NK-92 (cell line): ENCODE measurements around the gene PLCB2.

Experiments
- DNase-seq: peaks from one replicate; lab custom pipeline; 2025; ENCODE audit not compliant: unreplicated experiment; lab: John Stamatoyannopoulos, UW

The PLCB2 gene

DNA sequence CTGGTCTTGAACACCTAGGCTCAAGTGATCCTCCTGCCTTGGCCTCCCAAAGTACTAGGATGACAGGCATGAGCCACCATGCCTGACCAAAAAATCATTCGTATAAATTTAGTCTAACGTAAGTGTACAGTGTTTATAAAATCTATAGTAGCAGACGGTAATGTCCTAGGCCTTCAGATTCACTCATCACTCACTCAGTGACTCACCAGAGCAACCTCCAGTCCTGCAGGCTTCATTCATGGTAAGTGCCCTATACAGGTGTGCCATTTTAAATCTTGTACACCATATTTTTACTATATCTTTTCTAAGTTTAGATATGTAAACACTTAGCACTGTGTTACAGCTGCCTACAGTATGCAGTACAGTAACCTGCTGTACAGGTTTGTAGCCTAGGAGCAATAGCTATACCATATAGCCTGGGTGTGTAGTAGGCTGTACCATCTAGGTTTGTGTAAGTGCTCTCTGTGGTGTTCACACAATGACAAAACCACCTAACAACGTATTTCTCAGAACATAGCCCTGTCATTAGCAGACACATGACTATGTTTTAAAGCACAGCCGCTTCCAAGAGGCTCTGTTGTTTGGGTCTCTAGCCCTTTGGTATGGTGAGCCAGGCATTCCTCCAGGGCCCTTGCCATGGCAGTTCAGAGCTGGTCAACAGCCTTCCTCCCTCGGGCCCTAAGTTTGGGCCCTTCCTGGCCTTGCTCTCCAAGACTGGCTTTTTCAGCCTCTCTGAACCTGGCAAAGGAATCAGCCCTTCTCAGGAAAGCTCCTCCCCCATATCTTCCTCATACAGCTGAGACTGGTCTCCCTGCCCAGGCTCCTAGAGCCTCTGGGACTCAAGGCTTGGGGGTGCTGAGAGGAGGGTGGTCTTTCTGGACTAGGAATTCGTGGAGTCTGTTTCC, 34.9 kb upstream of the PLCB2 start:
- no peak for DNase-seq

DNA sequence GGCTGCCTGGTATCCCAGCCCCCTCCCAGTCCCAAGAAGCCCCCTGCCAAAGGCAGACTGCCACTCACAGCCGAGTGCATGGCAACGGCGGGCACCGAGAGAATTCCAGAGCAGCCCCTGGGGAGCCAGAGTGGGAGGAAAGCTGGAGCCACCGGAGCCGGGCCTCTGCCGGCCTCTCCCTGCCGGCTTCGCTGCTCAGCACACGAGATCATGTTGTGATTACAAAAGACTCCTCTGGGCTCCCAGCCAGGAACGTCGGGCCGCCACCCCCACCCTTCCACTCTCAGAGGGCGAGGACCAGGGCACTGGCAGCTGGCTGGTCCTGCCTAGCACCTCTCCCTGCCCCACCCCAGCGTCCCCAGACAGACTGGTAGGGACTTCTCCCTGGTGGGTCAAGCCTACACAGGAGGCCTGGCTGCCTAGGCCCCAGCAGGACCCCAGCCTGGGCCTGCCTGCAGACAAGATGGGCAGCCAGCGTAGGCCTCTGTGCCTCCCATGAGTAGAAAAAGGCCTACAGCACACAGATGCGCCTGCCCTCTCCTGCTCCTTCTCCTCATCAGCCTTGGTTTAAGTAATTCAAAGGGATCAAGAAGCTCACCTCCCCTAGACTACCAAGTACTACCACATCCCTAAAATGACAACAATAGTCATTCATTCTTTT, 33.1 kb upstream of the PLCB2 start, which contains the start of gene CCDC9B:
CCDC9B (minus strand) TSS at position 200 of the 661 bp plus-strand sequence; CDS start at position 80, 120 bp downstream.
- DNase-seq, result no peak

DNA sequence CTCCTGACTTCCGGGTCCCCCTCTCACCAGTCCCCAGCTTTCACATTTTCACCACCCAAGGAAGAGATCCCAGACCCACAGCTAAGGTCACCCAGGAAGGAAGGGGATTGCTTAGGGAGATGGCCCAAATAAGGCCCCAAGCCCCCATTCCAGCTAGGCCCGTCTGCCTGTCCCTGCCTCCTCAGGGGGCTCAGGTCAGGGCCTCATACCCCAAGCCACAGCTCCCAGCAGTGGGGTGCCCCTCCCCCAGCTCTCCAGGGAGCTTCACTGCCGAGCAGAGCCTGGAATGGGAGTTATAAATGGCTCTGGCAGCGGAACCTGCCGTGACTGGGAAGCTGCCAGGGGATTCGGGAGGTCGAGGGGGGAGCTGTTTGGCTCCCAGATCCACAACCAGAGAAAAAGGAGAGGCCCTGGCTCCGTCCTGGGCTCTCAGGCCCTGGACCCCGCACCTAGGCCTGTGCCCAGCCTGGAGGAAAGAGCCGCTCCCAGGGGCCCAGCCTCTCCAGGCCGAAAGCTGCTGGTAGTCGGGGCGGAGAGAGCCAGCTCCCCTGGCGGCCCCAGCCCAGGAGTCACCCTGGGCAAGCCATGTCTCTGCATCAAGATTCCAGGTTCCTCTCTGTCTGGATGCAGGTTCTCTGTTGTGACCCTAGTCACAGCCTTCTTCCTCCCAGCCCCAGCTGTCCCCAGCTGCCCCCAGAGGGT, 32.5 kb upstream of the PLCB2 start:
- DNase-seq, result no peak

DNA sequence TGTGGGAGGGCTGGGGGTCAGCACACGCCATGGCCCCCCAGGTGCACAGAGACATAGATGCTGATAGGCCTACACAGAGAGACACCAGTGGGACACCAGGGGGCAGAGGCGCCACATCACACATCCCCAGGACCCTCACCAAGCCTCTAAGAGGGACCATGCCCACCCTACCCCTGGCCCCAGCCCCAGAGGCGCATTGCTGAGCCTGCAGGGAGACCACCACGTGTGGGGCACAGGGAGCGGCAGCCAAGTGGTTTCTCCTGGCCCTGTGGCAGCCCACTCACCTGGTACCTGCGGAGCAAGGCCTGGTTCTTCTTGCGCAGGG, 31.8 kb upstream of the PLCB2 start:
- no peak for DNase-seq

DNA sequence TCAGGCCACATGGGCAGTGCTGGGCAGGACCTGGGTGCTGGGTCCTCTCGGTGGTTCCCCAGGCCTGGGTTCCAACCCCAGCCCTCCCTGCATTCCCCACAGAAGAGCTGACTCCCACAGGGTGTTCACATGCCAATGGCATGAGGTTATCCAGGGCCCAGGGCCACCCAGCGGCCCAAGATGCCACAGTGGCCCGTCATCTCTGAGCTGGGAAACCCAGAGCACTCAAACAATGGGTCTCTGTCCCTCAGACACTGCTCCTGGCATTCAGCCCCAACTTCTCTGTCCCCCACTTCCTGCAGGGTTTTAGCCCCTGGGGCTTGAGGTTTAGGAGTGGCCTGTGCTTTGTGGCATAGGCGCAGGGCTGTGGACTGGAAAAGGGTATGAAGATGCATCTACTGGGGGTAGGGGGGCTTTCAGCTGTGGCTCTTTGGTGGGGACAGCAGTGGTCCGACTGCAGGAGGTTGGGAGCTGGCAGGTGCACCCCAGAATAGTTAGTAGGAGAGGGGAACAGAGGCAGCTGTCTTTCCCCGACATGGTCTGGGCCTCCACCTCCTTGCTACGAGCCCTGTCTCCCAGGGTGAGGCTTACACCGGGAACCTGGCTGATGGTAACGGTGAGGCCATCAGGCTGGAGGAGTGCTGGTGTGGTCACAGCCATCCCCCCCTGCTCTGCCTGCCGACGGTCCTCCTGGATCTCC, 31.3 kb upstream of the PLCB2 start:
- DNase-seq, result no peak

DNA sequence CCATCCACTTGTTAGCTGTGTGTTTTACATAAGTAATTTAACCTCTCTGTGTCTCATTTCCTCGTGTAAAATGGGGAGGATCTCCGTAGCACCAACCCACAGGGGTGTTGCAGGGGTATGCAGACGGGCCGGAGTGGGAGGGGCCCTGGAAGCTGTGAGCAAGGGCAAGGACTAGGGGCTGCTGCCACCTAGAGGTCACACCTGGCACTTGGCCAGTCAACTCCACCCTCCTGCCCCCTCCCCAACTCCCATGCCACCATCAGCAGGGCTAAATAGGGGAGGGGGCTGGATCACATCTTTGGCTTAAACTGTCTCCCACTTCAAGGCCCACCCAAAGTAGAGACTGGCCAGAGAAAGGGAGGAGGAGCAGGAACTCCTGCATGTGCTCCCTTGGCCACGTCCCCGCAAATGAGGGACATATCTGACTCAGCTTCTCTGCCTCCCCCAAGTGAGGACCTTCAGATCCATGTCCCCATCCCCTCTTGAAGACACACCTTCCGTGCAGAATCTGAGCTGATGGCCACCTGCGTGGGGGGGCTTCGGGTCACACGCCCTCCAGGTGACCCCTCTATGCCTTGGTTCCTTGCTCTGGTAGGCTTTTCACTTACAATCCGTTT, 30.4 kb upstream of the PLCB2 start:
- DNase-seq, result no peak

DNA sequence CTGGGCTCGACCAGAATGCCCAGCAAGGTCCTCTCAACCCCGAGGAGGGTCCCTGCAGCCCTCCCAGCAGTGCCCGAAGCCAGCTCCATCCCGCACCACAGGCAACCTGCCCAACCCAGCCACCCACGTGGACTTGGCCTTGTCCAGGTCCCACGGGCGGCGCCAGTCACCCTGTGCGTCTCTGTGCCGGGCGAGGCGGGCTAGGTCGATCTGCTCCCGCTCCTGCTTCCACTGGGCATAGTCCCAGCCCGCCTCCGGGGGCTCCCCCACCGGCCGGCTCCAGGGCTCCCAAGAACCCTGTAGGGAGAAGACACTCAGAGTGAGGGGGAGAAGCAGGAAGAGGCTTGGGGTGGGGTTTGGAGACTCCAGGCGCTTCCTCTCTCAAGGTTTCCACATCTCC, 29.9 kb upstream of the PLCB2 start:
- DNase-seq, result no peak

DNA sequence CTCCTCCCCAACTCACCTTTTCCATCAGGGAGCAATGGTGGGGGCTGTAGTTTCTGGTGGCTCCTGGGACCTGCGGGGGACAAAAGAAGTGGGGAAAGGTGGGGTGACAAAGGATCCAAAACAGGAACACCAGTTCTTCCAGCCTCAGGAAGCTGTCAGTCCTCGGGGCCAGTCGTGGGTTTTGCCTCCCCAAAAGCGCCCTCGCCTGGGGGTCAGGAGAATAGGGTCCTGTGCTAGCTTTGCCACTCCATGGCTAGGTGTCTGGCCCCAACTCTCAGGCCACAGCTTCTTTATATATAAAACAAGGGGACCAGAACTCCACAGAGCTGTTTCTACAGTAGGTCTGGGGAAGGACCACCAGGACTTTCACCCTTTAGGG, 29.0 kb upstream of the PLCB2 start:
- DNase-seq, result no peak

DNA sequence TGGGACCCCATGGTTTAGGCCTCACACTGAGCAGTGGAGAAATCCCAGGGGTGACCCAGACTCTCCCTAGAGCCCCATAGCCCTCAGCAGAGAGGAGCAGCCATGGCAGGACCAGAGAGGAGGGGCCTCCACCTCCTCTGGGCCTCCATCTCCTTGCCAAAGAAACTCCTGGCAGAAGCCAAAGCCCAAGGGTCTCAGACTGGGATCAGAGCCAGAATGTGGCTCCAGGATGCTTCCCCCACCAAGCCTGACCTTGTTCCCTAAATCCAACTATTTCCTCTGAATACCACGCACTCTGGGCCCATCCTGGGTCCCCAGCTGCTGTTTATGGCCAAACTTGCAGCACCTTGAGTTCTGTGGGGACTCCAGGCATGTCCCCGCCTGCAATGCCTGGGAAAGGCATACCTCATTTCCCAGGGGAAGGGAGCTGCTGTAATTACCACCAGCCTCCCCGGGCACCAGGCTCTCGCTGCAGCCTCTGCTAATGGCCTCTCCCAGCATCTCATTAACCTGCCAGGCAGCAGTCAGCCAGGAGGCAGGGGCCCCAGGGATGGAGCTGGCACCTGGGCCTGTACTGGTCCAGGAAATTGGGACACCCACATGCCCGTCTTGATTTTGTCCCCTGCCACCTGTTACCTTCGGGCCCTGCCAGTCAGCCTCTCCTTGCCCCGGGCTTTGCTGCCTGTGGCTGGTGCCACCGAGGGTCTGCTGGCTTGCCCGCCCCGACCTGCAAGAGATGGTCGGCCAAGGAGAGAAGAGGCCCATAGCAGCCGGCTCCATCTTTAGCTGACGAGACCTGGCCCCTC, 28.4 kb upstream of the PLCB2 start:
- no peak for DNase-seq

DNA sequence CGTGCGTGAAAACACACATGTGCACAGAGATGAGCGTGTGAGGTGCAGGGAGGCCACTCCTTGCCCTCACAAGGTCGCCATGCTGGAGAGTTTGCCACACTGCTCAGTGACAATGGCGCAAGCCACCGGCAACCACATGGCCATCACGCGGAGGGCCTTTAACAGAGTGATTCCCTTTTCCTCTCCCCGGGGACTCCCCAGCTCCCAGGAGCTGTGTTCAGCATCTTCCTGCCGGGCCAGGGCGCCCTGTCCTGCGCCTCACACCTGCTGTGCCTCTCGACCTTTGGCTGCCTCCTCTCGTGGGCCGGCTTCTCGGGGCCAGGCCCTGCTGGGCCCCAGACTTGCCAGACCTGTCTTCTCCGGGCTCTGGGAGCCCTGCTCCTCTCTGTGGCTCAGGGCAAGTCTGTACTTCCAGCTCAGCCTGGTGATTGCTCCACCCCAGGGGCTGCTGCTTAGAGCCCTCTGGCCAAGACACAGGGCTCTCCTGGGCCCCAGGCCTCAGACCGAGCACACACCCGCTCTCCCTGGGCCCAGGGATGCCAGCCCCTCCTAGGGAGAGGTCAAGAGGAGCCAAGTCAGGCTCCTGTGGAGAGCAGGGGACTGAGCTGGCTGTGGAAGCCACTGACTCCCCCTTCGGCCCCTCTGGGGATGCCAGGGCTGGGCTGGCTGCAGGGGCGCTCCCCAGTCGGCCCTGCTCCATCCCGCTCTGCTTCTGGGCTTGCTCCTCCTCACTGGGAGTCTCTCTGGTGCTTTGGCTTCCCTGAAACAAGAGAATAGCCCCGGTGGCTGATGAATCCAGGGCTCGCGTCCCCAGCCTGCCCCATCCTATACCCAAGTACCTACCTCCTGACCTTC, 27.4 kb upstream of the PLCB2 start:
- no peak for DNase-seq

DNA sequence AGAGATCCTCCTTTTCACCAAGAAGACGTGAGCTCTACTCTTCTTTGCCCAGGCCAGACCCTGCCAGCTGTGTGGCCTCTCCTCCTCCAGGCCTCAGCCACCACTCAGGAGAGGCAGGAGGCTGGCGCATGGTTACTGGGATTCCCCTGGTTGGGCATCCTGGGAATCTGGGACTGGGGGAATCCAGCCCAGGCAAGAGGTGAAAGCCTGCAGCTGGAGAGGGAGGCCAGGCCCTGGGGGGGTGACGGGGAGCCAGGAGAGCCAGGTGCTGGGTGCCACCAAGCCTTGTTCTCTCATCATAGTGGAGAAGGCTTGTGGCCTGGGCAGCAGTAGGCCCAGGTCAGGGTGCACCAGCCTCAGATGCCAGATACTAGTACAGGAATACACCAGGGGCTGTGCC, 26.8 kb upstream of the PLCB2 start:
- no peak for DNase-seq

DNA sequence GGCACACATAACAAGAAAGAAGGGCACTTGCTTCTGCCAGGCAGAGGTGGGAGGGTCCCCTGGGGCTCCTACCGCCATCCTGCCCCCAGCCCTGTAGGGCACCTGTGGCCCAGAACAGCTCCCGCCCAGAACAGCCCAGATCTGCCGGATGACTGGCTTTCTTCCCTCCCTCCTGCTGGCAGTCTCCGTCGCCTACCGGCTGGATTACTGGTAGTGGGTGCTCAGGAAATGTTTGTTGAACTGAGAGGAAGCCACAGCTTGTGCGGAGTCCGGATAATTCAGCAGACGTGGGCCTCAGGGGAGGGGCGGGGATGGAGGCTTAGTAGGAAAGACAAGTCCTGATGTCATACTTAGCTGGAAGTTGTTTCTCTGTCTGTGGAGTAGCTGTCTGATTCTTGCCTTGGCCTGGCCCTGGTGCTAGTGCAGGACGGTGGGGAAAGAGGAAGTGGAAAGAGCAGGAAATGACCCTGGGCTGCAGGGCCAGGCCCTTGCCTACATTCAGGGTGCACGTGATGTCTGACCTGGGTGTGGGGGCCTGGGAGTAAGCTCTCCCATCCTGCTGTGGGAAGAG, 26.3 kb upstream of the PLCB2 start:
- no peak for DNase-seq

DNA sequence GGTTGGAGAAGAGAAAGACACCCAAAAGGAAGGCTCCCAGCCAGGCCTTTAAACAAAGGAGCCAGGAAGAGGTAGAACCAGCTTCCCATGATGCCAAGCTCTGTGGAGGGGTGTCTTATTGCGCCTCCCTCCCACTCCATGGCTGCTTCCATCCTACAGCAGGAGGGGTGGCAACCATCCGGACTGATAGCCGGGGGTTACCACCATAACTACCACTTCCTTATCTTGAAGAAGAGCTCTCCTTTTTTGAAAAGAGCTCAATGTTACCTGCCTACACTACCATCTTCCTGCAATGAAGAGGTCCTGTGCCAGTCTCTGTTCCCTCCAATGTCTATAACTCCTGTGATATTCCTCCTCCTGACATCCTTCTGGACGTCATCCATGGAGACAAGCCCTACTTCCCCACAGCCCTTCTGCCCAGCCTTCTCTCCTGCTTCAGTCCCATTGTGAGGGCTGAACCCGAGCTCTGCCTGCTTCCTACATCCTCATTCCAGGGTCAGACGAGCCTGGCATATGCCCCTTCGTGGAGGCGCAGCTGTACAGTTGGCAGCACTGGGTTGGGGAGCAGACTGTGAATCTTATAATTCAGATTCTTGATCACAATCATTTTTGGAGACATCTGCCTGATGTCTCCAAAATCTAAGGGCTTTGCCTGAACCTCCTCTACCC, 24.5 kb upstream of the PLCB2 start:
- DNase-seq, result no peak

DNA sequence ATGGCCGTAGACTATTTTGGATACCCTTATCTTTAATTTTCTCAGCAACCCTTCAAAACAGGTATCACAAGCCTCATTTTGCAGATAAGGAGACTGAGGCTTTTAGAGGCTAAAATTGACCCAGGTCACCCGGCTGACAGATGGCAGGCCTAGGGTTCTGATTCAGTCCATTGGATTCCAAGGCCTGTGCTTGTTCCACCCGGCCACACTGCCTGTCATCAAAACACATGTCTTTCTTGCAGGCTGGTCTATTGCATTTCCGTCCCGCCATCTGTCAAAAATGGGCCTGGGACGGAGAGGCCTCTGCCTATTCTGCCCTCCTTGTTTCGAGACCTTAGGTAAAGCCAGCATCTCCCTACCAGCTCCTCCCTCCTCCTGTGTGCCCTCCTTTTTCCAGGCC, 23.9 kb upstream of the PLCB2 start:
- no peak for DNase-seq

DNA sequence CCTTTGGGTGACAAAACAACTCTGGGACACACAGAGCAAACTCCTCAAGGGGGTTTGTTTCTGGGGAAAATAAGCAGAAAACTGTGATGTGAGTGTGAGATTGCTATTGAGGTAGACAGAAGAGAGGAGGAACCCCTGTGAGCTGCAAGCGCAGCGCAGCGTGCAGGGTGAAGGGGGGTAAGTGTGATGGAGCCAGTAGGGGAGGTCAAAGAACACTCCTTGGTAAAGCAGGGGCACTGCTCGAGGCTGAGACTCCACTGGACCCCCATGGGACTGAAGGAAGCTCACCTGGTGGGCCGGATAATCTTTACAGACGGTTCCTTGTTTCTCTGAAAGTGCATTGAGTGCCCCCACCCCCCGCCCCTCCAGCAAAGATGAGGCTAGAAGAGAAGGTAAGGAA, 23.3 kb upstream of the PLCB2 start:
- DNase-seq, result no peak

DNA sequence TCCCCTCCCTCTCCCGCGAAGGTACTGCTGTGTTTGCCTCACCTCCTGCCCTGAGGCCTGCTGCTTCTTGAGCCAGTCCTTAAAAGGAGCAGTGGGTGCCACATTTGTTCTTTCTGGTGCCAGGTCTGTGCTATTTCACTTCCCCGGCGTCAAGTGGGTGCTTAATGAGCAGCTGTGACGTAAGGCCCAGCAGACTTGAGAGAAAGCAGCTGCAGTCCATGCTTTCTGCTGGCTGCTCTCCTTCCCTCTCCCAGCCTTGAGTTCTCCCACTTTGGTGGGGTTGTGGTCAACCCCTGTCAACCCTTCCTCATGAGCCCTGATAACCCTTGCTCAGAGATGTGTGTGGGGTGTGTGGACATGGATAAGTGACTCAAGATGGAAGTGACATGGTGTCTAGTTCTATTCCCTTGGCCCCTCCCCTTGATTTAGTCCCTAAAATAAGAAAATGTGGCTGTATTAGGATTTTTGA, 22.7 kb upstream of the PLCB2 start:
- DNase-seq, result no peak

DNA sequence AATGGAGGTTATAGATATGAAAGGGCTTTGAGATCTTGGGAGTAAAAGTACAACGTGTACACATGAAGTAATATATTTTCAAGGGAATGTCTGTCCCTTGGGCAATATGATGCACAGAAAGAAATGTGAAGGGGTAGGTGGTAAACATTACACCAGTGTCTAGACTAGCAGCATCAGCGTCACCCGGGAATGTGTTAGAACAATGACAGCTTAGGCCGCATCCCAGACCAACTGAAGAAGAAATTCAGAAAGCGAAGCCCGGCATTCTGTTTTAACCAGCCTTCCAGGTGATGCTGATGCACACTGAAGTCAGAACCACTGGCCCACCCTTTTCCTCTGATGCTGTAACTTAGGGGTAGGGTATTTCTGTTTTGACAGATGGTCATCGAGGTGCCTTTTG, 22.1 kb upstream of the PLCB2 start:
- DNase-seq, result no peak

DNA sequence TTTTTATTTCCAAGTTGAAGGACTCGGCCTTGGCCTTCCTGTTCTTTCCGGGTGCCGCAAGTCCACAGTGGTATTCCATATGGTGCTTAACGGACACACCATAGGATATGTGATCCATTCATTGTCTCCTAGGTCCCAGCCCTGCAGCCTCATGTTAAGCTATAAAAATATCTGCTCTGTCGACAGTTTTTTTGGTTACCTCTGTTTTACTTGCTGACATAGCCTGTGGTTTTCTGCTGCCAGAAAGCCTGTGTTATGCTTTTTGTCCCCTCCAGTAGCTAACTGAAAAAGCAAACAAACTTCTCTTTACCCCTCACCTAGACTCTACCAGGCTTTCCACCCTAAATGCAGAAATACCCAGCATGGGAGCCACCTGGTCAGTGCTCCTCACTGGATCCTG, 21.0 kb upstream of the PLCB2 start:
- DNase-seq, result no peak
